Peyer's patch (tissue), 4 donors: ENCODE results near the gene TM2D1.

Experiments used
- CTCF ChIP-seq, 6 experiments: fragments of 450-650 bp in 4 of 6; fragments of 200-600 bp in 2 of 6; sonication (generic) in 1 of 6; IDR thresholded peaks; one replicate each; pipeline ENCODE4 v1.5.1; 2017 to 2019; ENCODE audit warnings: antibody characterized with exemption in 6 of 6, mild to moderate bottlenecking in 3 of 6, moderate library complexity in 1 of 6
- POLR2A ChIP-seq, 2 donors: fragments of 450-650 bp; IDR thresholded peaks; one replicate each; pipeline ENCODE4 v1.5.1; 2017; ENCODE audit warnings: antibody characterized with exemption in 2 of 2, mild to moderate bottlenecking in 2 of 2, moderate library complexity in 2 of 2

DNA sequence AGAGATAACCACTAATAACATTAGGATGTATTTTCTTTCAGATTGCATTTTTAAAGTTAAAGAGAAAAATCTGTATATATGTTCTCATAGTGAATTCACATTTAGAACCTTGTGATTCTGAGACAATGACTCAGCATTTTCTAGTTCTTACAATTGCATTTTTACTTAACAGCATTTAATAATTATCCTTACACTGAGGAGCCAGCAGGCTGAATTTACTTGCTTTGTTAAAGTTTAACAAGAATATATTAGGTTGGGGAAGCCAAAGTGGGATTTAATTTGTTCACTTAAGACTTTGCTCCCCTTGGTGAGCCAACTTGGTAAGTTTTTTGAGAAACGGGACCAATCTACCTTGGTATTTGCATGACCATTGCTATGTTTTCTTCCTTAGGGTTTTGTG, 21.9 kb upstream of the TM2D1 start:
- TF ChIP-seq POLR2A (IDR thresholded peaks at IDR 0.05) (no peak), CTCF (IDR thresholded peaks at IDR 0.05) (no peak)
